Measurements from ENCODE around the gene ASTL. TPM values are rescaled to one million over a fixed set of nuclear protein-coding genes. Genes with fewer than 3 reads are reported as not detected.

ASTL gene
- total and polyA plus RNA-seq, 4 donors: not detected

DNA sequence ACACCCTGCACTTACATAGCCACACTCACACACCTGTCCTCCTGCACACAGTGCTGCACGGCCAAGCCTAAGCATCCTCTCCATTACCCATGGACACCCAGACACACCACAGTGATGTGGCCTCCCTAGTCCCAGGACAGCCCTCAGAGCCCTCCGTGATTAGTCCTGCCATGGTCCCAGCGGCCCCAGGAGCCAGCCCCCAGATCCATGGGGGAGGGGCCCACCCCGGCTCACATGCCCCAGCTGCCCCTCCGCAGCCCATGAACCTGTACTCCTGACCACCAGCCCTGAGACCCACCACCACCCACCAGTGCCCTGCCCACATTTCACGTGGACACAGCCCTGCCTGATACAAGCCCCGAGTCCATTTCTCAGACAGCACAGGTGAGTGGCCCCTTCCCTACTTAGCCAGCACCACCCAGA is 15.0 kb upstream of the ASTL start:
- TF ChIP-seq, protein P1, sequence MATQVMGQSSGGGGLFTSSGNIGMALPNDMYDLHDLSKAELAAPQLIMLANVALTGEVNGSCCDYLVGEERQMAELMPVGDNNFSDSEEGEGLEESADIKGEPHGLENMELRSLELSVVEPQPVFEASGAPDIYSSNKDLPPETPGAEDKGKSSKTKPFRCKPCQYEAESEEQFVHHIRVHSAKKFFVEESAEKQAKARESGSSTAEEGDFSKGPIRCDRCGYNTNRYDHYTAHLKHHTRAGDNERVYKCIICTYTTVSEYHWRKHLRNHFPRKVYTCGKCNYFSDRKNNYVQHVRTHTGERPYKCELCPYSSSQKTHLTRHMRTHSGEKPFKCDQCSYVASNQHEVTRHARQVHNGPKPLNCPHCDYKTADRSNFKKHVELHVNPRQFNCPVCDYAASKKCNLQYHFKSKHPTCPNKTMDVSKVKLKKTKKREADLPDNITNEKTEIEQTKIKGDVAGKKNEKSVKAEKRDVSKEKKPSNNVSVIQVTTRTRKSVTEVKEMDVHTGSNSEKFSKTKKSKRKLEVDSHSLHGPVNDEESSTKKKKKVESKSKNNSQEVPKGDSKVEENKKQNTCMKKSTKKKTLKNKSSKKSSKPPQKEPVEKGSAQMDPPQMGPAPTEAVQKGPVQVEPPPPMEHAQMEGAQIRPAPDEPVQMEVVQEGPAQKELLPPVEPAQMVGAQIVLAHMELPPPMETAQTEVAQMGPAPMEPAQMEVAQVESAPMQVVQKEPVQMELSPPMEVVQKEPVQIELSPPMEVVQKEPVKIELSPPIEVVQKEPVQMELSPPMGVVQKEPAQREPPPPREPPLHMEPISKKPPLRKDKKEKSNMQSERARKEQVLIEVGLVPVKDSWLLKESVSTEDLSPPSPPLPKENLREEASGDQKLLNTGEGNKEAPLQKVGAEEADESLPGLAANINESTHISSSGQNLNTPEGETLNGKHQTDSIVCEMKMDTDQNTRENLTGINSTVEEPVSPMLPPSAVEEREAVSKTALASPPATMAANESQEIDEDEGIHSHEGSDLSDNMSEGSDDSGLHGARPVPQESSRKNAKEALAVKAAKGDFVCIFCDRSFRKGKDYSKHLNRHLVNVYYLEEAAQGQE (IDR thresholded peaks at IDR 0.05): no peak
- TF ChIP-seq RAD21 (IDR thresholded peaks at IDR 0.05) (no peak), SP1 (IDR thresholded peaks at IDR 0.05) (no peak), ZBTB33 (IDR thresholded peaks at IDR 0.05) (no peak), CTCF (IDR thresholded peaks at IDR 0.05; ENCODE audit: low read depth, low read length, missing input control) (no peak), EGR1 (IDR thresholded peaks at IDR 0.05; ENCODE audit: low read depth in 2 of 2) (no peak), MAX (IDR thresholded peaks at IDR 0.05) (no peak), HNF4A (conservative IDR thresholded peaks at IDR 0.05) (no peak), GABPA (IDR thresholded peaks at IDR 0.05 in 1 of 2, conservative IDR thresholded peaks at IDR 0.05 in 1 of 2) (no peak)
- TF ChIP-seq, protein P2, sequence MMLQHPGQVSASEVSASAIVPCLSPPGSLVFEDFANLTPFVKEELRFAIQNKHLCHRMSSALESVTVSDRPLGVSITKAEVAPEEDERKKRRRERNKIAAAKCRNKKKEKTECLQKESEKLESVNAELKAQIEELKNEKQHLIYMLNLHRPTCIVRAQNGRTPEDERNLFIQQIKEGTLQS (IDR thresholded peaks at IDR 0.05): no peak
- no peaks in the 10 kb centered on the region for H3K9me3 ChIP-seq (ENCODE audit: control insufficient read depth in 4 of 4, low read length in 3 of 4)
- no peaks in the 10 kb centered on the region for H3K27me3 ChIP-seq (ENCODE audit: control insufficient read depth in 4 of 4, insufficient read depth in 4 of 4, low read length in 3 of 4)
- no peak for DNase-seq (ENCODE audit: low spot score)
- no peak overlapping the region for H3K27ac ChIP-seq (ENCODE audit: low read depth in 1 of 2, low read length in 2 of 2)
- H3K4me3 ChIP-seq (ENCODE audit: low read depth in 1 of 3, low read length in 3 of 3): no peak overlapping the region
- H3K36me3 ChIP-seq (ENCODE audit: control insufficient read depth in 4 of 4, insufficient read depth in 3 of 4, low read depth in 1 of 4, low read length in 3 of 4): no peaks in the 10 kb centered on the region
- H3K4me1 ChIP-seq (ENCODE audit: control insufficient read depth in 4 of 4, insufficient read depth in 4 of 4, low read length in 3 of 4): no peaks in the 10 kb centered on the region
- WGBS: 92% methylated on average over 7 of the region's 7 CpGs
- no peak overlapping the region for H3K9ac ChIP-seq (ENCODE audit: low read depth in 1 of 2, low read length in 2 of 2)

- H3K27me3 ChIP-seq (ENCODE audit: control insufficient read depth in 4 of 4, insufficient read depth in 4 of 4, low read length in 3 of 4): no peaks in the 10 kb centered on the region
- 88% methylated on average over 13 of the region's 13 CpGs for WGBS
- no peak for DNase-seq (ENCODE audit: low spot score)
- TF ChIP-seq EGR1 (IDR thresholded peaks at IDR 0.05; ENCODE audit: low read depth in 2 of 2) (no peak), CTCF (IDR thresholded peaks at IDR 0.05; ENCODE audit: low read depth, low read length, missing input control) (no peak), NR2F2 (IDR thresholded peaks at IDR 0.05) (no peak), JUND (IDR thresholded peaks at IDR 0.05) (no peak), SP1 (IDR thresholded peaks at IDR 0.05) (no peak), FOXA2 (IDR thresholded peaks at IDR 0.05) (no peak), FOXA1 (IDR thresholded peaks at IDR 0.05) (no peak), MAX (IDR thresholded peaks at IDR 0.05) (no peak)
- TF ChIP-seq, protein P1 (IDR thresholded peaks at IDR 0.05): no peak
- TF ChIP-seq, protein P2 (IDR thresholded peaks at IDR 0.05): no peak
These were observed 14.2 kb upstream of the ASTL start for GRCh38 chr2:96152304-96153161.

More at GRCh38 chr2:96152304-96153161, 14.2 kb upstream of the ASTL start:
- no peaks in the 10 kb centered on the region for H3K36me3 ChIP-seq (ENCODE audit: control insufficient read depth in 4 of 4, insufficient read depth in 3 of 4, low read depth in 1 of 4, low read length in 3 of 4)
- no peaks in the 10 kb centered on the region for H3K4me1 ChIP-seq (ENCODE audit: control insufficient read depth in 4 of 4, insufficient read depth in 4 of 4, low read length in 3 of 4)
- H3K27ac ChIP-seq (ENCODE audit: low read depth in 1 of 2, low read length in 2 of 2): no peak overlapping the region
- no peak overlapping the region for H3K4me3 ChIP-seq (ENCODE audit: low read depth in 1 of 3, low read length in 3 of 3)
- no peak overlapping the region for H3K9ac ChIP-seq (ENCODE audit: low read depth in 1 of 2, low read length in 2 of 2)
- H3K9me3 ChIP-seq (ENCODE audit: control insufficient read depth in 4 of 4, low read length in 3 of 4): no peaks in the 10 kb centered on the region

Data from liver (tissue), 9 donors.